ENCODE measurements around the gene DAAM1.

DAAM1 gene

DNA sequence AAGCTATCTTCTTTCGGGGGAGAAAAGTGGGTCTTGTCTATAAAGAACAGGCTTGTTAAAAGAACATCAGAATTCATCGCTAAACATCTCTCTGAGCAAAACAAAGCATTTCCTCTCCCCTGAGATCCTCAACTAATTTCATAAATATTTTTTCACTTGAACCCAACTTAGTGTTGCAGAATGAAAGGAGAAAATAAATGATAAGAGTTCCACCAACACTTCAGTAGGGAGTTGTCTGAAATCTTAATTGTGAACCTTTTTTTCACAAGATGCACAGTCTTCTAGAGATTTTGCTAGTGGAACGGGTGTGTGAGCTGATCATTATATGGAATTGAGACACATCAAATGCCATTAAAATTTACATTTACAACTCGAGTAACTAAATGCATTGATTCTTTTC is 1.3 kb upstream of the DAAM1 start:
- no peak for DNase-seq (ENCODE audit: low read depth, low spot score)

DNA sequence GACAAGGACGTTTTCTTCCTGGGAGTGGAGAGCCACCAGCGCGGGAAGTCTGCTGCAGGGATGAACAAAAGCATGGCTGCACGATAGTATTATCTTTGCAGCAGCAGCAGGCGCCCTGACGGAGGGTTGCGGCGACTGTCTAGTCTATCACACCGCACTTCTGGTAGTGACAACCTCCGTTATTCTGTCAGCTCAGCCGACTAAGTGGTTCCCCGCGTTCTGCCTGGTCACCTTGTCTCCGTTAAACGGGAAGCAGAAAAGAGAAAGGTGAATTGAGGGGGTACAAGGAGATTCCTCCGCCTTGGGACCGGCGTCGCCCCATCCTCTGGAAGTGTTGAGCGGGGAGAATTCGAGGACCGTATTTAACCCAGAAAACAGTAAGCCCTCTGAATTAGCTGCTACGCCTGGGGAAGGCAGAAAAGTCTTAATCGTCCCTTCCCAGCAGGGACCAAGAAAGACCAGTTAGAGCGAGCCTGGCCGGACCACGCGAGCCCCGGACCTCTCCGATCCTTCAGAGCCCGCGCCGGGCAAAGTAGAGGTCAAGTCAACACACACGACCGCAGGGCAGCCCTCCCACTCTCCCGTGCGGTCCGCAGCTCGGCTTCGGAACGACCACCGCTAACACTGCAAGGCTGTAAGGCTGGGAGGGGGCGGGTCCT is 536 bp upstream of the DAAM1 start:
- no peak for DNase-seq (ENCODE audit: low read depth, low spot score)
- peak overlapping the region; percentile 84 for H3K27ac ChIP-seq

More for the DNA sequence above, 1.3 kb upstream of the DAAM1 start:
- H3K27ac ChIP-seq, result no peak overlapping the region

- H3K27ac ChIP-seq, result peak overlapping the region; percentile 84
- no peak for DNase-seq (ENCODE audit: low read depth, low spot score)
These were observed 771 bp downstream of the DAAM1 start for GRCh38 chr14:59189091-59189785.

- peak overlapping the region; percentile 84 for H3K27ac ChIP-seq
- peak; percentile 45 for DNase-seq (ENCODE audit: low read depth, low spot score)
These were observed 1.4 kb downstream of the DAAM1 start for GRCh38 chr14:59189786-59190368.

DNA sequence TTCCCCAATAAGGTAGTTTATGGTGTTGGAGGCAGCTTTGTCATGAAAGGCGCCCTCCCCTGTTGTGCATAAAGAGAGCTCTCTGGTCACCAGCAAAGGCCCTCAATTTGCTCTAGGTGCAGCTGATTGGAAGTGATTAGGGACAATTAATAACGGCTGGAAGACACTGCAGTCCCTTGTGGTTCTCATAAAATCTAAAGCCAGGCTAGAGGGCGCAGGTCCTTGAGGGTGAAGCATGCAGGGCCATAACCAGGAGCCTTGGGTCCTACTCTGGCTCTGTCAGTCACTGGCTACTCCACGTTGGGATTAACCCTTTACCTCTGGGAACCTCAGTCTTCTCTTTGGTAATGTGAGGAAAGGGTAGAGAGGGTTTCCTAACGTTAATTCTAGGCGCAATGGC is 1.9 kb downstream of the DAAM1 start:
- H3K27ac ChIP-seq, result peak overlapping the region; percentile 84
- DNase-seq (ENCODE audit: low read depth, low spot score), result no peak

DNA sequence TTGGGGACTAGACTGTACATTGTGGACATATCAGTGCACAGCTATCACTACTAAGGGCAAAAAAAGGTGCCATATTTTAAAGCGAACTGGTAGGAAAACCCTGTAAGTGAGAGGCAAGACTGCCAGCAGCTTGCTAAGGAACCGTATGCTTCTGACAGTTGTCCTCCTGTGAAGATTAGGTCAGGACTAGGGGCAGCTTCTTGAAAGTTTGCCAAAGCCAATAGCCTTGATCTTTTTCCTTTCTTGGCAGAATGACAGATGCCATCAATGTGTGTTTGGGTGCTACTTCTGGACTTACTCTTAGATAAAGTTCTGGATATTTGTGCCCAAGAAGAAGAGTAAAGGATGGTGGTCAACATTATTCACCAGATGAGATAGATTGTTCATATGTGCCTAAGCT is 7.4 kb downstream of the DAAM1 start:
- no peak for DNase-seq (ENCODE audit: low read depth, low spot score)
- H3K27ac ChIP-seq, result no peak overlapping the region

- no peak overlapping the region for H3K27ac ChIP-seq
- no peak for DNase-seq (ENCODE audit: low read depth, low spot score)
These were observed 9.3 kb downstream of the DAAM1 start for GRCh38 chr14:59197695-59198262.

DNA sequence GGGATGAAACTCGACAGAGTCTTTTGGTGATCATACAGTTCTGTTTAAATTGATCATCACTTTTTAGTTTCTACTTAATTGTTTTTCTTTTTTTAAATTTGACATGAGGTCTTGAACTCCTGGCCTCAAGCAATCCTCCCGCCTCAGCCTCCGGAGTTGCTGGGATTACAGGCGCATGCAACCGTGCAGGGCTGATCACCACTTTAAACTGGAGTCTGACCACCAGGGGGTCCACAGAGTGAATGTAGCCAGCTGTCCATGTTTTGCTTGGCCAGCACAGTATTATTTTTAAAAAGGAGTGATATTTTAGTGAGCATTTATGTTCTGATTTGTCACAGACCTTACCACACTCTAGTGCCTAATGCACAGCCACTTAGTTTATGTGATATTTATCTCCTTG is 10.7 kb downstream of the DAAM1 start:
- no peak overlapping the region for H3K27ac ChIP-seq
- no peak for DNase-seq (ENCODE audit: low read depth, low spot score)

- no peak for DNase-seq (ENCODE audit: low read depth, low spot score)
- no peak overlapping the region for H3K27ac ChIP-seq
These were observed 11.1 kb downstream of the DAAM1 start for GRCh38 chr14:59199614-59200013.

GRCh38 chr14:59200195-59200594 is 11.7 kb downstream of the DAAM1 start:
- no peak for DNase-seq (ENCODE audit: low read depth, low spot score)
- H3K27ac ChIP-seq, result no peak overlapping the region

DNA sequence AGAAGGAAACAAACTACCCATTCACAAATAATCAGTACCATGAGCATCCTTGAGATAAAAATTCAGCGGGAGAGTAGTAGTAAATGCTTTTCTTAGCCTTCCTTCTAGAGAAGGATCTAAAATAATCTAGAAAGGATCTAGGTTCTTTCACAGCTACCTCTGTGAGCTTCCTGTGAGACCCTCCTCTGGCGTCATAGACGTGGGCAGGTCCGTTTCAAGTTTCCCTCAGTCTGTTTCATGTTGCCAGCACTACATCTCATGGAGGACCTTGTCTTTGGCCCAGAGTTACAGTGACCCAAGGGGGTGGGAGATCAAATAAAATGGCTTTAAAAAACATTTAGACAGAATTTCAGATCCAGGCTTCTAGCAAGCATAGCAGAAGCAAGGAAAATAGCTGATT is 13.6 kb downstream of the DAAM1 start:
- no peak overlapping the region for H3K27ac ChIP-seq
- no peak for DNase-seq (ENCODE audit: low read depth, low spot score)

GRCh38 chr14:59204305-59204704 is 15.8 kb downstream of the DAAM1 start:
- no peak for DNase-seq (ENCODE audit: low read depth, low spot score)
- no peak overlapping the region for H3K27ac ChIP-seq

GRCh38 chr14:59206892-59207291 is 18.4 kb downstream of the DAAM1 start:
- H3K27ac ChIP-seq, result no peak overlapping the region
- no peak for DNase-seq (ENCODE audit: low read depth, low spot score)

- DNase-seq (ENCODE audit: low read depth, low spot score), result no peak
- no peak overlapping the region for H3K27ac ChIP-seq
These were observed 19.1 kb downstream of the DAAM1 start for GRCh38 chr14:59207506-59207933.

- DNase-seq (ENCODE audit: low read depth, low spot score), result no peak
- no peak overlapping the region for H3K27ac ChIP-seq
These were observed 19.9 kb downstream of the DAAM1 start for GRCh38 chr14:59208224-59208814.

- DNase-seq (ENCODE audit: low read depth, low spot score), result no peak
- H3K27ac ChIP-seq, result no peak overlapping the region
These were observed 20.5 kb downstream of the DAAM1 start for GRCh38 chr14:59208954-59209353.

GRCh38 chr14:59210621-59211020 is 22.2 kb downstream of the DAAM1 start:
- no peak overlapping the region for H3K27ac ChIP-seq
- DNase-seq (ENCODE audit: low read depth, low spot score), result no peak

GRCh38 chr14:59213368-59214315 is 25.2 kb downstream of the DAAM1 start:
- no peak for DNase-seq (ENCODE audit: low read depth, low spot score)
- no peak overlapping the region for H3K27ac ChIP-seq

DNA sequence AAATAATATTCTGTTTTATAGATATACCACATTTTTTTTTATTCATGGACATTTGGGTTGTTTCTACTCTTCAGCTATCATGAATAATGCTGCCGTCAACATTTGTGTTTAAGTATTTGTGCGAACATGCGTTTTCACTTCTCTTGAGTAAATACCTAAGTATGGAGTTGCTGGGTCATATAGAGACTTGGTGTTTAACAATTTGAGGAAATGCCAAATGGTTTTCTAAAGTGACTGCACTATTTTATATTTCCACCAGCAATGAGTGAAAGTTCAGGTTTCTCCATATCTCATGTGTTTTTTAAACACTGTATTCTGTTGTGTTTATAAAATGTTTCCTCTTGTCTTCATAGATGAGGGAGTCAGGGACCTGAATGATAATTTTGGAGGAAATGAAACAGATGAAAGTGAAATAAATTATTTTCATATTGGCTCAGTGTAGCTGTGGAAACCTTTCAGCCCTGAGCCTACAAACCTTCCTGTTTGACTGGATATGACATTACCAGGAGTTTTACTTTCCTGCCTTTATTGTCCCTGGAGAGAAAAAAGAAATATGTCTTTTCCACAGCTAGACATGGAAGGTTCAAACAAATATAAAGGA is 26.3 kb downstream of the DAAM1 start:
- H3K27ac ChIP-seq, result no peak overlapping the region
- DNase-seq (ENCODE audit: low read depth, low spot score), result no peak

Data from epithelial cell of prostate (primary cell).